COR-L47 (cell line): ENCODE results near the gene AHRR.
"Not testable (repeated sequence)": the region's sequence is repeated elsewhere in the genome, so short reads cannot be mapped to it uniquely, and the experiment has no call there.

Experiments used
- DNase-seq: peaks from one replicate; lab custom pipeline; 2025; lab: John Stamatoyannopoulos, UW

Gene AHRR

DNA sequence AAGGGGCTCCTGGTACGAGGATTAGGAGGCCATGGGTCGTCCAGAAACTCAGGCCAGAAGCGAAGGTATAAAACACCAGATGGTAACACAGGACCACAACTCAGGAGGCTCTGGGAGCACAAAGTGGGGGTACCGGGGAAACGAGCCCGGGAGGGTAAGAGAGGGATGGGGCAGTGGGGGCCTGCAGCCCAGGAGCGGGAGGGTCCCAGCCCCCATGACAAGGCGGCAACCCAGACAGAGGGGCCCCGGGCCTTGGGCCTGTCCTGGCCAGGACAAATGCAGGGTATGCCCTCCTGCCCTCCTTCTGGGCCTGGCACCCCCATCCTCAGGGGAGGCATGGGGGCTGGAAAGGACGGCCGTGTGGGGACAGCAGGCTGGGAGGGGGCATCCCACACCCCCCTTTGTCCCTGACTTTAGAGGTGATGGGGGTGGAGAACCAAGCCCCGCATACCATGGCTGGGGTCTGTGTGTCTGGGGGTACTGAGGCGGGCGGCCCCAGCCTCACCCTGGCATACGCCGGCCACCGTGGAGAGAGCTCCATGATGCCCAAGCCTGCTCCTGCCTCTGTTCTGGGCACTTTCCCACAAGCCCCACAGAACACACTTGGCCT lies 74.5 kb downstream of the AHRR start:
- DNase-seq, result no peak

DNA sequence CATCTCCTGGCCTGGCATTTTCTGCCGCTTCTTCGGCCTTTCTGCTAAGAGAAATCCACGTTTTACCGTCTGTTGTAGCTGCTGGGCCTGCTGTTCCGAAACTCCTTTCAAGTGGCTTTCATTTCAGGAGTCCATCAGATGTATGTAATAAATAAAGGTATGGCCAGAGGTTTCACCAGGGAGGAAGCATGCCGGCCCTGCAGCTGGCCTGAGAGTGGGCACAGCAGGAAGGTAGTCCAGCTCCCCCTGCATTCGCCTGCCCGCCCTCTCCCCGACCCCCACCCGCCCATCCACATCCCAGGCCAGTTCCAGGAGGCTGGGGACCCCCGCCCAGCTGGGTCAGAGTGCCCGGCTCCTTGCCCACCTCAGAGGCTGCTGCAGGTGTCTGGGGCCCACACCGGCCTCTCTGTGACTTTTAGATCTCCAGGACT lies 75.0 kb downstream of the AHRR start:
- no peak for DNase-seq

DNA sequence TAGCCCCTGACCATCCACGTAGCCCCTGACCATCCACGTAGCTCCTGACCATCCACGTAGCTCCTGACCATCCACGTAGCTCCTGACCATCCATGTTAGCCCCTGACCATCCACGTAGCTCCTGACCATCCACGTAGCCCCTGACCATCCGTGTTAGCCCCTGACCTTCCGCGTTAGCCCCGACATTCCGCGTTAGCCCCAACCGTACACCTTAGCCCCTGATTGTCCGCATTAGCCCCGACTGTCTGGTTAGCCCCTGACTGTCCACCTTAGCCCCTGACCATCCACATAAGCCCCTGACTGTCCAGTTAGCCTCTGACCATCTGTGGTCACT lies 76.6 kb downstream of the AHRR start:
- not testable (repeated sequence) for DNase-seq

DNA sequence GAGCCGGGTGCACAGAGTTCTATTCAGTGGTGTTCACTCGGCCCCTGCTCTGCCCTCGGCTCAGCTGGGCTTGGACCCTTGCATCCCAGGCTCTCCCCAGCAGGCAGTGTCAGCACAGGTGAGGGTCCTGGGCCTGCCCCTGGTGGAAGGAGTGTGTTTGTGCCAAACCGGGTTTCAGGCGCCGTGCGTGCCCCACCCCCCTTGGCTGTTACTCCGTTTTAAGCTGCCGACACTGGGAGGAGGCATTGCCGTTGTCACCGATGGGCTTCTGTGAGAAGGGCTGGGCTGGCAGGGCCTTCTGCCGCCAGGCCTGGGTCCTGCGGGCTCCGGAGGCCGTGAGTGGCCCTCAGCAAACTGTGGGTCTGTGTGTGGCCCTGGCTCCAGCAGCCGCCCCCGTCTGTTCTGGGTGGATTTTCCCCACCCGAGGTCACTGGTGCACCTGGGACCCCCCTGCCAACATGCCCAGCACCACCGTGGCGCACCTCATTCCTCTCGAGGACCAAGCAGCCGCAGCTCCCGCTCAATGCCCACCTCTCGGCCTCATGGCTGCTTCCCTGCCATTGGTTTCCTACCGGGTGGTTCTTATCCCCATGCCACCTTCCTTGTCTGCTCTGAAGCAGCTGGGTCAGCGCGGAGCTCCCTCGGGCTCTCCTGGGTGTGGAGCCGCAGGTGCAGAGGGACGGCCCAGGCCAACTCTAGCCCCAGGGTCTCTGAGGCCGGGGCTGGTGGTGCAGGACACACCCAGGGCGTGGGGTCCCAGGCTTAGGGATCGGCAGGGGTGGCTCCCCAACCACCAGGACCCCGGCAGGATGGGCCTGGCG lies 77.2 kb downstream of the AHRR start:
- DNase-seq, result no peak

DNA sequence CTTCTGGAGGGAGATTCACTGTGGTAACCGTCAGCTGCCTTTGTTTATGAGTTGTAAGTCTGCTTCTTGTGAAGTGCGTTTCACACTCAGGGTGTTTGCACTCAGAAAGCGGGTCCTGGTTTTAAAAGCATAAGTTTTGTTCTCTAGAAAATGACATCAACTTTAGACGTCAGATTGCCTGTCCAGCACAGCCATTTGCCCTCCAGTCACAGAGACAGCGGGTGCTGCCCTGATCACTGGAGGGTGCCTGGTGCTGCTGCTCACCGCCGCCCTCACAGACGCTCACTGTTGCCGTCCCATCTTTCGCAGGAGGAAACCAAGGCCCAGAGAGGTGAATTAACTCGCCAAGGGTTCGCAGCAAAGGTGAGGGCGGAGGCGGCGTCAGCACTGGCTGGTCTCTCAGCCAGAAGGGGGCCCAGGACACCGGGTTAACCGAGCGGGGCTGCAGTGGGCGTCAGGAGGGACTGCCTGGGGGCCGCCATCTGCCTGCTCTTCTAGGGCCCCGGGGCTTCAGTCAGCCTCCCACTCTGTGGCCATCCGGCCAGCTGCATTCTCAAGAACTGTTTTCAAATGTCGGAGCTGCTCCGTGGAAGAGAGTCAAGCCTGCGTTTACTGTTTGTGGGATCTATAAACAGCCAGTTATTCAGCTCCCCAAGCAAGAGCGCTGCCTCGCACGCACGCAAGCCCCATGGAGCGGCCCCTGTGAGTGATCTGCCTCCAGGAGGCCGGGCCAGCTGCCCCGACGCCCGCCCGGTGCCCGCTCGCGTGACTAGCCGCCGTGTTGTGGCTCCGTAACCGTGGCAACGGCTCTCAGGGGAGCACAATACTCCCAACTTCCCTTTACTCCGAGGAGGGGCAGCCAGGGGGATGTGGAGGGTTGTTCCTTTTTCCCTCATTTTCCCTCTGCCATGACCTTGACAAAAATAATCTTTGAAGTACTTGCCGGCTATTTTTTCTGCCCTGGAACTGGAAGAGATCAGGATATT lies 78.1 kb downstream of the AHRR start:
- peak; percentile 97 for DNase-seq

DNA sequence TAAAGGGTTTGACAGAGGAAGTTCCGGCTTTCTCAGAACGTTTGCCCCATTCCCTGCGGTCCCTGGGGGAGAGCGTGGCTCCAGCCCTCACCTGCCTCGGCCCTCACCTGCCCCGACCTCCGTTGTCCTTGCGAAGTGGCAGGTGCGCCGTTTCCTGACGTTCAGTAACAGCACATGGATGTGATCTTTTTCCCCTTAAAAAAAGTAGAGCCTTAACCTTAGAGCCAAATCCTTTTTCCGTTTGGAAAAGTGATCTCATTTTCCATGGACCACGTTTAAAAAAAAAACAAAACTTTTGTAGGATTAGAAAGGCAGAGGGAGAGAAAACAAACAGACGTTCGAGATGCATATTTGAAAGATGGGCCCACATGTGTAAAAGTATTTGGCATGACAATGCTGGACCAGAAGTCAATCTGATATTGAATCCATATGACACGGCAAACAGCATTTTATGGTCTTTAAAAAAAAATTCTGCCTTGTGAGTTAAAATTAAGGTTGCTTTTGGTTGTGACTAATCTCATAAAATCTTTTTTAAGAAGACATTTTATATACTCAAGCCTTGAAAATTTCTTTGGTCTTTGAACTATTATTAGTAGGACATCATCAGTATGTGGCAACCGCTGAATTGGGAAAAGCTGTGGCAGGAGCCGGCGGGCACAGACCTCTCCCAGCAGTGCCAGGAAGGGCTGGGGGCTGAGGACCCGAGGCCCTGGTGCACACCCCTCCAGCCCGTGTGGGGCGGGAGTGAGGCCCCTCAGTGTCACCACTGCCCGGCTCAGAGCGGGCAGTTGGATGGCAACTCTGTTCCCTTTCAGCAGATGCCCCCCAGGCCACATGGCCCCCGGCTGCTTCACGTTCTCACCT lies 79.0 kb downstream of the AHRR start:
- no peak for DNase-seq

DNA sequence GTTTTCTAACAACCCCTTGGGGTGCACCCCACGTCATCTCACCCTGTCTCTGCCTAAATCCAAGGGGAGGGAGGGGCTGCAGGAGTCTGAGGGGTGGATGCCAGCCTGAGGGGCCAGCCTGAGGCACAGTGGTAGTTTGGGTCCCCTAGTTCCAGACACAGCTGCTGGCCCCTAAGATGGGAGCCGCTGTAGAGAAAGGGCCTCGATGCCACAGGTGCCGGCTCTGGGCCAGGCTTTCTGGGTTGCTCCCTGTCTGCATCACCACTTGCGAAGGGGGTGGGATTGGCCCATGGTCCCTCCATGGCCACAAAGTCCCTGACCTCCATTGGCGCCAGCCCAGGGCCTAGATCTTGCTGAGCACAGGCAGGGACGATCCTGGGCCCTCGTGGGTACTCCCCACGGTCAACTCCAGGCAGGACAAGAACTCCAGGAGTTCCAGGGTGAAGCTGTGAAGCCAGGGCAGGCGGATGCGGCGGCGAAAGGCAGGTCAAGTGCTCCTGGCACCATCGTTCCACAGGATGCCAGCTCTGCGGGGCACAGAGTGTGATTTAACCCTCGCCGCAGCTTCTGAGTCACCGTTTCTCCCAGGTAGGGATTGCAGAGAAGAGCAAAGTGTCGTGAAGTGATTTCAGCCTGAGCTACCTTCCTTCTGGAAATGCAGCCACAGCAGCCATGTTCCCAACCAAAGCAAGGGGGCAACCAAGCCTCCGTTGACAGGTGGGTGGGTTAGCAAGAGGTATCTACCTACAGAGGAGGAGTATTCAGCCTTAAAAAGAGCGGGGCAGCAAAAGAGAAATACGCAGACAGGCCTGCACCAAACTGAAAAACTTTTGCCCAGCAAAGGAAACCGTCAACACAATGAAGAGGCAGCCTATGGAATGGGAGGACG lies 79.9 kb downstream of the AHRR start:
- DNase-seq, result no peak

DNA sequence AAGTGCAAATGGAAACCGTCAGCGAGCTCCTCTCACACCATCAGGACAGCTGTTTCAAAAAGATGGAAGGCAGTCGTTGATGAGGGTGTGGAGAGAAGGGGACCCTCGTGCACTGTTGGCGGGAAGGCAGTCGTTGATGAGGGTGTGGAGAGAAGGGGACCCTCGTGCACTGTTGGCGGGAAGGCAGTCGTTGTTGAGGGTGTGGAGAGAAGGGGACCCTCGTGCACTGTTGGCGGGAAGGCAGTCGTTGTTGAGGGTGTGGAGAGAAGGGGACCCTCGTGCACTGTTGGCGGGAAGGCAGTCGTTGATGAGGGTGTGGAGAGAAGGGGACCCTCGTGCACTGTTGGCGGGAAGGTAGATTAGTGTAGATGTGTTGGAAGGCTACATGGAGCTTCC lies 80.7 kb downstream of the AHRR start:
- not testable (repeated sequence) for DNase-seq

DNA sequence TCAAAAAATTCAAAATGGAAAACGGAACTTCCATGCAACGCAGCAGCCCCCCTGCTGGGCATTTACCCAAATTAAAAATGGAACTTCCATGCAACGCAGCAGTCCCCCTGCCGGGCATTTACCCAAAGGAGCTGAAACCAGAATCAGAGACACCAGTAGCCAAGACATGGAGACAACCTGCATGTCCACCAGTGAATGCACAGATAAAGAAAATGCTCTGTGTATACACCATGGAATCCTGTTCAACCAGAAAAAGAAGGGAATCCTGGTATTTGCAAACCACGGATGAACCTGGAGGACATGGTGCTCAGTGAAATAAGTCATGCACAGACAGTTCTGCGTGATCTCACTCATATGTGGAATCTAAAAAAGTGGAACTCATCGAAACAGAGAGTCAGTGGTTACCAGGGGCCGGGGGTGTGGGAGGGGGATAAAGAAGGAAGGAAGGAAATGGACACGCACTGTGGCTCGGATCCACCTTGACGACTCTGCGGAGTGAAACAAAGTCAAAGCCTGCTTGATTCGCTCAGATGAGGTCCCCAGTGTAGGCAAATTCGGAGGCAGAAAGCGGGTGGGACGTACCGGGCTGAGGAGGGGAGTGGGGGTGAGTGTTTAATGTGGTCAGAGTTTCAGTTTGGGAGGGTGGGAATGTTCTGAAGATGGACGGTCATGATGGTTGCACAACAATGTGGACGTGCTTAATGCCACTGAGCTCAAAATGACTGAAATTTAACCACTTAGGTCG lies 81.3 kb downstream of the AHRR start:
- no peak for DNase-seq

DNA sequence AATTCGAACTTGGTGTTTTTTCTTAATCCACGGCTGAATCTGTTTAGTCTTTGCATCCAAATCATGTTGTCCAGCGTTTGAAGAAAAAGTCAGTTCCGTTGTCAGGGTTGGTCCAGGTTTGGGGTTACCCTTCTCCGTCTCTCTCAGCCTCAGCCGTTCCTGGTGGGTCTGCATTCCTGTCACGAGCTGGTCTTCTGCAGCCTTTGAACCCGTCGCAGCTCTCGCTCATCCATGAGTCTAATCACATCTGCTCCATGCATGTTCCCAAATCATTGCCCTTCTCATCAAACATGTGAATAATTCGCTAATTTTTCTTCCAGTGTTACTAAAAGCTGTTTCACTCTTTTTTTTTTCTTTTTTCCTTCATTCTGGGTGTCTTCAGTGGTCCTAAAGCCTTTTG lies 82.5 kb downstream of the AHRR start:
- DNase-seq, result no peak

DNA sequence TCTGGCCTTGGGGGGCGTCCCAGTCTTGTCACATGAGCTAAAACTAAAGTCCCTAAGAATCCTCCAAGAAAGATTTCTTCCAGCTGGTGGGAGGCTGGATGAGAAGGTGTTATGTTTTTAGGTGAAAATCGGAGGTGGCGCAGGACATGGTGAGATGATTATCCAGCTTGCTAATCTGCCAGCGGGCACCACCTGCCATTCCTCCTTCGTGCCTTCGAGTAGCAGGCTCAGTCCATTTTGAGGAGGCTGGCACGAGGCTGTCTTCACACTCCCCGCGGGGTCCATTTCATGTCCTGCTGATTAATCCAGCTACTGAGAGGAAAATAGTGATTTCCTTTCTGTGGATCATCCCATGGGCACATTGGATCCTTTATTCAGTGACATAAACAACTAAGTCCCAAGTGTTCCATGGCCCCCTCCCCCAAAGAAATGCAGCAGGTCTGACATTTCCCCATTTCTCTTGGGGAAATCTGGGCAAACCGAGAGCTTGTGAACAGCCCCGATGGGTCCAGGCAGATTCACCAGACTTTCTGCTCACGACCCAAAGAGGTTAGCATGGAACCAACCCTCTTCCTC lies 83.2 kb downstream of the AHRR start:
- DNase-seq, result no peak

DNA sequence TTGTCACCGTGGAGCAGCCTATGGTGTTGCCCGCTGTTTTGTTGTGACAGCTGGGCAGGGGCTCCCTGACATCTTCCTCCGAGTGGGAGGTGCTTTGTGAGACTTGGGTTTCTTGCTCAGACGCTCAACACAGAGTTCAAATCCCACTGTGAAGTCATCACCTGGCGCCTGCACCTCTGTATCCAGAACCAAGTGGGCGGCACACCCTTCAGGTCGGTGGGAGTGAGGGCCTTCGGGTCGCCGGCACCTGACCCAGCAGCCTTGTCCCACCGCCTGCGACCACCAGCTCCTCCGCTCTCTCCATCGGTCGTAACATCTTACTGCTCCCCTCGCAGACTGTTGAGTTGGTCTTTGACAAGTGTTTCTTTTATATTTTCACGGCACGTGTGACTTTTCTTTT lies 83.9 kb downstream of the AHRR start:
- no peak for DNase-seq

DNA sequence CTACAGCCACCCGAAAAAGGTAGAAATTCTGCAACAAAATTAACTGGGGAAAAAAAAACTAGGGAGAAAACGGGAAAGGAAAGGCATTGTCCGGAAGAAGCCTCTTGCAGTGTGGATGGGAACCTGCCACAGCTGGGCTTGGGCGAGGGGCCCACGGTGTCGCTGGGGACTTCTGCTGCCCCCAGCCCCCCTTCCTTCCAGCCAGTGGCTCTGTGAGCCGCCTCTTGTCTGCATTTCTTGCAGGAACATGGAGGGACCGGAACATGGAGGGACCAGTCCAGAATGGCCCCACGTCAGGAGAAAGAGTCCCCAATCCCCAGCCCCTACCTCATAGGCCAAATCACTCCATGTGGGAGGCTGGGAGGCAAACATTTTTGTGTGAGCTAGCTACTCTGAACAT lies 84.5 kb downstream of the AHRR start:
- DNase-seq, result no peak

DNA sequence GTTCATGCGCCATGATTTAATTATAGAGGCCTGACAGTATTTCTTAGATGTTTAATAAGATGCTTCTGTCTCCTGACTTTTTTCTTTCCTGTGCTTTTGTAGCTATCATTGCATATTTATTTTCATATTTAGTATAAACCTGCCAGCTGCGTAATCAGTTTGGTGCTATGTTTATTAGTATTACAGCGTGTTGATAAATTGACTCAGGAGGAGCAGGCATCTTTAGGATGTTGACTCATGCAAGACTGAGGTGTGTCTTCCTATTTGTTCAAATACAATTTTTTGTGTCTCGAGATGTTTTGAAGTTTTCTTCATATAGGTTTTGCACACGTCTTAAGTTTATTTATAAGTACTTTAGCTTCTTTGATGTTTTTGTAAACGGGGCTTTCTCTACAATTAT lies 85.5 kb downstream of the AHRR start:
- no peak for DNase-seq

DNA sequence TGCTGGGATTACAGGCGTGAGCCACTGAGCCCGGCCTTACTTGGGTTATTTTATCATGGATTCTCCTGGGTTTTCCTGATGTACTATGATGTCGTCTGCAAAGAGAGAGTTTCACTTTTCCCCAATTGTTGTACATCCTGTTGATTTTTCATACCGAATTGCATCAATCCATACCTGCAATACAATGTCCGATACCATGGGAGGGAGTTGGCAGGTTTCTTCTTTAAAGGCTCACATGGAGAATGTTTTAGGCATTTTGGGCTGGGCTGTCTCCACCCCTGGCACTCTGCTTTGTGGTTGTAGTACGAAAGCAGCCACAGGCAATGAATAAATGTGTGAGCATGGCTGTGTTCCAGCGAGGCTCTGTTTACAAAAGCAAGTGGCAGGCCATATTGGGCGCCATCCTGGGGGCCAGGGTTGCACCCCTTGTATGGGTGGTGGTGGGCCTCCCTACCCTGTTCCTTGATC lies 86.3 kb downstream of the AHRR start:
- no peak for DNase-seq

DNA sequence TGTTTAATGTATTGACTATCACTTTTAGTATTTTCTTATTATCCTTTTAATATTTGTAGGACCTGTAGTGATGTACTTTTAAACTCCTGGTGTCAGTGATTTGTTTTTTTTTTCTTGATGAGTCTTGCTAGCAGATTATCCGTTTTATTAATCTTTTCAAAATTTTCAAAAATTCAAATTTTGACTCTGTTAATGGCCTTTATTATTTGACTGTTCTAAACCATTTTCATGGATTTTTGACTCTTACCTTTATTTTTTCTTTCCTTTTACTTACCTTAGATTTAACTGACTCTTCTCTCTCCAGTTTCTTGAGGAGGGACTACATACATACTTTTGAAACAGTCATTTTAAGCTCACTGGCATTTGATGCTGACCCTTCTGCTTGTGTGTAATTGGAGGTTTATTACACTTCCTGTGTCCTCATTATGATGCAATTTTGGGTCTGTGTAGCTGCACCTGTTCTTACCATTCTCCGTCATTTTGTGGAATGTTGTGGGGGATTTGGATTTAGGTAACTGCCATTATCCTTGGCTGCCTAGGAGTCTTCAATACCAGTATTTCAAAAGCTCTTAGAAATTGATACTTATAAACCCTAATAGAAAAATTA lies 89.5 kb downstream of the AHRR start:
- no peak for DNase-seq

DNA sequence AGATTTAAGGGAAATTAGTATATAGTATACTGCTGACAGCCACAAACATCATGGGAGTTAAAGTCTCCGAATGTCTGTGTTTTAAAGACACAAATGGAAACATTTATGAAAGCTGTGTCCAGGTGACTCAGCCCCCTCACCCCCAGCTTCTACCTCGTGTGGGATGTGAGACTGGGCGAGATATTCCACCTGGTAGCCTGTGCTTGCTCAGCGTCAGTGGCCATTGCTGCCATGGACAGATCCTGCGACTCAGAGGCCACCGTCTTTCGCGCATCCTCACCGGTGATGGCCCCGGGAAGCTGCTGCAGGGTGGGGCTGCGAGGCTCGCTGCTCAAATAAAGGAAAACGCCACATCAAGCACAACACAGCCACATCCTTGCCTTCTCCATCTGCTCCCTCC lies 90.2 kb downstream of the AHRR start:
- no peak for DNase-seq

DNA sequence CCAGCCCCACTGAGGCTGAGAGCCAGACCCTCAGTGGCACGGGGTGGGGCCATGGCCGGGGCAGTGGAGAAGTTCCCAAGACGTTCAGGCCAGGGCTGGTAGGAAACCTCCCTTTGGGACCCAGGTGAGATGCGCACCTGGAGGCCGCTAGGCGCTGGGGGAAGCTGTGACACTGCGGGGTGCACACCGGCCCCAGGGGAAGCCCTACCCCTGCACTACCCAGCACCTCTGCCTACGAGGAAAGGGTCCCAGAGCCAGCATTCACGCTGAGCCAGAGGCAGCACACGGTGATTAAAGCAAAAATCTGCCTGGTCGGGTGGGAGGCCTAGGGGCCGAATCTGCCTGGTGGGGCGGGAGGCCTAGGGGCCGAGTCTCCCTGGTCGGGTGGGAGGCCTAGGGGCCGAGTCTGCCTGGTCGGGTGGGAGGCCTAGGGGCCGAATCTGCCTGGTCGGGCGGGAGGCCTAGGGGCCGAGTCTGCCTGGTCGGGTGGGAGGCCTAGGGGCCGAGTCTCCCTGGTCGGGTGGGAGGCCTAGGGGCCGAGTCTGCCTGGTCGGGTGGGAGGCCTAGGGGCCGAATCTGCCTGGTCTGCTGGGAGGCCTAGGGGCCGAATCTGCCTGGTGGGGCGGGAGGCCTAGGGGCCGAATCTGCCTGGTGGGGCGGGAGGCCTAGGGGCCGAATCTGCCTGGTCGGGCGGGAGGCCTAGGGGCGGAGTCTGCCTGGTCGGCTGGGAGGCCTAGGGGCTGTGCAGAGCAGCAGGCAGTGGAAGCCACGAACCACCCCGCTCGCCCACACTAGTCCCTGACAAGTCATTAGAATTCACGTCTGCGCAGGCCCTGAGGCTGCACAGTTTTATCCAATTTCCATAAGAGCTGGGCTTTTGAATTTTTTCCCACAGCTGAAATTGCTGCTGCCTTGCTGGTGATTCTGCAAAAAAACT lies 93.7 kb downstream of the AHRR start:
- not testable (repeated sequence) for DNase-seq
